DOHH2 (cell line): ENCODE measurements around the gene MLLT10.

Experiments
- H3F3A ChIP-seq: fragments of 200-600 bp; sonication (generic), shearing (Covaris generic); 2 replicates; pipeline ENCODE4 v1.6.0; 2016; ENCODE audit warnings: antibody characterized with exemption, mild to moderate bottlenecking; ENCODE audit not compliant: control insufficient read depth, insufficient read depth
- H3K27ac ChIP-seq: fragments of 200-600 bp; sonication (generic); 2 replicates; pipeline ENCODE4 v1.5.1; 2014; ENCODE audit warnings: low read depth, mild to moderate bottlenecking, low read length, moderate library complexity
- H3K27me3 ChIP-seq: fragments of 200-600 bp; sonication (generic); 2 replicates; pipeline ENCODE4 v1.6.1; 2014; ENCODE audit warnings: mild to moderate bottlenecking, low read length, mixed read lengths; ENCODE audit not compliant: control insufficient read depth
- H3K36me3 ChIP-seq: fragments of 200-600 bp; sonication (generic); 2 replicates; pipeline ENCODE4 v1.6.1; 2014; ENCODE audit warnings: mild to moderate bottlenecking, low read length, moderate library complexity, mixed read lengths; ENCODE audit not compliant: control insufficient read depth
- H3K4me1 ChIP-seq: fragments of 200-600 bp; sonication (generic); 2 replicates; pipeline ENCODE4 v1.6.1; 2014; ENCODE audit warnings: mild to moderate bottlenecking, low read length, mixed read lengths; ENCODE audit not compliant: control insufficient read depth
- H3K4me2 ChIP-seq: fragments of 200-600 bp; sonication (generic); 2 replicates; pipeline ENCODE4 v1.6.0; 2014; ENCODE audit warnings: mild to moderate bottlenecking, low read length, moderate library complexity
- H3K4me3 ChIP-seq: fragments of 200-600 bp; sonication (generic); 2 replicates; pipeline ENCODE4 v1.5.1; 2014; ENCODE audit warnings: mild to moderate bottlenecking, low read length, mixed read lengths
- H3K79me2 ChIP-seq: fragments of 200-600 bp; sonication (generic); 2 replicates; pipeline ENCODE4 v1.6.1; 2014; ENCODE audit warnings: mild to moderate bottlenecking, low read length, mixed read lengths; ENCODE audit not compliant: control insufficient read depth
- H3K9me2 ChIP-seq: fragments of 200-600 bp; sonication (generic); replicated peaks from 2 replicates; pipeline ENCODE4 v1.6.1; 2014; ENCODE audit warnings: mild to moderate bottlenecking, low read length, mixed read lengths; ENCODE audit not compliant: control insufficient read depth
- H3K9me3 ChIP-seq: fragments of 200-600 bp; sonication (generic); 2 replicates; pipeline ENCODE4 v1.6.1; 2014; ENCODE audit warnings: antibody characterized with exemption, low read length, mixed read lengths; ENCODE audit not compliant: control insufficient read depth, insufficient read depth
- H4K20me1 ChIP-seq: fragments of 200-600 bp; sonication (generic); 2 replicates; pipeline ENCODE4 v1.6.0; 2014; ENCODE audit warnings: low read depth, mild to moderate bottlenecking, antibody characterized with exemption, low read length, moderate library complexity; ENCODE audit not compliant: control insufficient read depth, insufficient read depth
- CTCF ChIP-seq: fragments of 200-600 bp; sonication (generic); IDR thresholded peaks from one replicate; pipeline ENCODE4 v1.5.1; 2014; ENCODE audit warnings: antibody characterized with exemption, mild to moderate bottlenecking, low read depth, low read length; ENCODE audit not compliant: poor library complexity, severe bottlenecking
- EZH2phosphoT487 ChIP-seq: fragments of 200-600 bp; sonication (generic); IDR thresholded peaks from 2 replicates; pipeline ENCODE4 v1.6.1; 2017; ENCODE audit warnings: borderline replicate concordance, mild to moderate bottlenecking, antibody characterized with exemption, low read length, moderate library complexity, mixed read lengths

MLLT10 gene

GRCh38 chr10:21749788-21750187 lies 215.8 kb downstream of the MLLT10 start:
- H3F3A ChIP-seq: no peaks in the 10 kb centered on the region; the same call in 1 of the 2 replicates
- H4K20me1 ChIP-seq: no peaks in the 10 kb centered on the region
- H3K4me1 ChIP-seq: no peaks in the 10 kb centered on the region
- no peaks in the 10 kb centered on the region for H3K27me3 ChIP-seq
- H3K27ac ChIP-seq: no peak overlapping the region
- H3K79me2 ChIP-seq: no peaks in the 10 kb centered on the region
- TF ChIP-seq EZH2phosphoT487: no peak
- TF ChIP-seq CTCF: no peak
- no peaks in the 10 kb centered on the region for H3K36me3 ChIP-seq
- no peak overlapping the region for H3K4me2 ChIP-seq
- H3K9me3 ChIP-seq: no peaks in the 10 kb centered on the region
- no peaks in the 10 kb centered on the region for H3K9me2 ChIP-seq
- H3K4me3 ChIP-seq: no peak overlapping the region

GRCh38 chr10:21750424-21750823 lies 216.4 kb downstream of the MLLT10 start:
- Histone ChIP-seq H3K27me3 (no peaks in the 10 kb centered on the region), H3K9me3 (no peaks in the 10 kb centered on the region), H3K9me2 (no peaks in the 10 kb centered on the region), H3K79me2 (no peaks in the 10 kb centered on the region), H3F3A (no peaks in the 10 kb centered on the region; the same call in 1 of the 2 replicates), H3K4me3 (no peak overlapping the region), H3K27ac (no peak overlapping the region), H4K20me1 (no peaks in the 10 kb centered on the region), H3K4me2 (no peak overlapping the region), H3K4me1 (no peaks in the 10 kb centered on the region), H3K36me3 (no peaks in the 10 kb centered on the region)
- TF ChIP-seq CTCF (no peak), EZH2phosphoT487 (no peak)

- no peaks in the 10 kb centered on the region for H3K4me1 ChIP-seq
- no peaks in the 10 kb centered on the region for H4K20me1 ChIP-seq
- TF ChIP-seq EZH2phosphoT487: no peak
- no peak for TF ChIP-seq CTCF
- no peak overlapping the region for H3K4me3 ChIP-seq
- H3K4me2 ChIP-seq: no peak overlapping the region
- no peaks in the 10 kb centered on the region for H3K36me3 ChIP-seq
- no peaks in the 10 kb centered on the region for H3K27me3 ChIP-seq
- H3K27ac ChIP-seq: no peak overlapping the region
- no peaks in the 10 kb centered on the region for H3K79me2 ChIP-seq
- no peaks in the 10 kb centered on the region for H3K9me3 ChIP-seq
- H3K9me2 ChIP-seq: no peaks in the 10 kb centered on the region
- no peaks in the 10 kb centered on the region; the same call in 1 of the 2 replicates for H3F3A ChIP-seq
Measured at GRCh38 chr10:21751341-21752310, 217.6 kb downstream of the MLLT10 start.
